SH-SY5Y (cell line): ENCODE results near the gene PBRM1.

Experiments used
- GATA2 ChIP-seq: IDR thresholded peaks from 2 replicates; pipeline ENCODE4 v1.6.1; 2011; ENCODE audit warnings: mild to moderate bottlenecking, low read depth, low read length
- GATA3 ChIP-seq: IDR thresholded peaks from 2 replicates; pipeline ENCODE4 v1.6.1; 2011; ENCODE audit warnings: low read depth, mild to moderate bottlenecking, low read length, moderate library complexity

The PBRM1 gene

GRCh38 chr3:52693071-52693470, 7.4 kb upstream of the PBRM1 start:
- TF ChIP-seq GATA3 (no peak), GATA2 (no peak)

GRCh38 chr3:52690560-52690959, 4.8 kb upstream of the PBRM1 start:
- TF ChIP-seq GATA2 (no peak), GATA3 (no peak)

GRCh38 chr3:52689151-52689550, 3.4 kb upstream of the PBRM1 start:
- TF ChIP-seq GATA3 (no peak), GATA2 (no peak)

GRCh38 chr3:52688266-52688665, 2.6 kb upstream of the PBRM1 start:
- TF ChIP-seq GATA2 = no peak
- no peak for TF ChIP-seq GATA3

- TF ChIP-seq GATA3 (no peak), GATA2 (no peak)
These were observed 416 bp downstream of the PBRM1 start for GRCh38 chr3:52685285-52685708.

GRCh38 chr3:52684184-52684583, 1.5 kb downstream of the PBRM1 start:
- no peak for TF ChIP-seq GATA2
- no peak for TF ChIP-seq GATA3

GRCh38 chr3:52683611-52684010, 2.1 kb downstream of the PBRM1 start:
- no peak for TF ChIP-seq GATA3
- no peak for TF ChIP-seq GATA2

- TF ChIP-seq GATA3 (no peak), GATA2 (no peak)
These were observed 3.7 kb downstream of the PBRM1 start for GRCh38 chr3:52682016-52682415.

- TF ChIP-seq GATA3 = no peak
- TF ChIP-seq GATA2 = no peak
These were observed 4.1 kb downstream of the PBRM1 start for GRCh38 chr3:52681596-52681995.

GRCh38 chr3:52679811-52680210, 5.9 kb downstream of the PBRM1 start:
- TF ChIP-seq GATA2 = no peak
- TF ChIP-seq GATA3 = no peak

GRCh38 chr3:52679199-52679538, 6.5 kb downstream of the PBRM1 start:
- TF ChIP-seq GATA3 (no peak), GATA2 (no peak)

- TF ChIP-seq GATA3 (no peak), GATA2 (no peak)
These were observed 7.2 kb downstream of the PBRM1 start for GRCh38 chr3:52678265-52679198.

GRCh38 chr3:52671676-52672075, 14.0 kb downstream of the PBRM1 start:
- TF ChIP-seq GATA3 (no peak), GATA2 (no peak)

- TF ChIP-seq GATA3 = no peak
- no peak for TF ChIP-seq GATA2
These were observed 14.8 kb downstream of the PBRM1 start for GRCh38 chr3:52670621-52671521.

GRCh38 chr3:52663098-52663497, 22.6 kb downstream of the PBRM1 start:
- no peak for TF ChIP-seq GATA3
- no peak for TF ChIP-seq GATA2

- TF ChIP-seq GATA2 (no peak), GATA3 (no peak)
These were observed 25.7 kb downstream of the PBRM1 start for GRCh38 chr3:52660046-52660445.
